HFF-Myc (cell line): ENCODE results near the gene CD44.

Experiments used
- DNase-seq: peaks from one replicate; pipeline ENCODE4 v3.0.0-alpha.2; 2011; ENCODE audit warnings: low read depth; ENCODE audit errors: extremely low read depth
- H3K4me3 ChIP-seq: replicated peaks from 2 replicates; pipeline ENCODE4 v1.5.1; 2011; ENCODE audit warnings: low read depth, mild to moderate bottlenecking, control low read depth, low read length
- CTCF ChIP-seq: IDR thresholded peaks from 2 replicates; pipeline ENCODE4 v1.5.1; 2012; ENCODE audit warnings: mild to moderate bottlenecking, low read depth, low read length, control low read depth; ENCODE audit errors: missing control alignments

The CD44 gene

DNA sequence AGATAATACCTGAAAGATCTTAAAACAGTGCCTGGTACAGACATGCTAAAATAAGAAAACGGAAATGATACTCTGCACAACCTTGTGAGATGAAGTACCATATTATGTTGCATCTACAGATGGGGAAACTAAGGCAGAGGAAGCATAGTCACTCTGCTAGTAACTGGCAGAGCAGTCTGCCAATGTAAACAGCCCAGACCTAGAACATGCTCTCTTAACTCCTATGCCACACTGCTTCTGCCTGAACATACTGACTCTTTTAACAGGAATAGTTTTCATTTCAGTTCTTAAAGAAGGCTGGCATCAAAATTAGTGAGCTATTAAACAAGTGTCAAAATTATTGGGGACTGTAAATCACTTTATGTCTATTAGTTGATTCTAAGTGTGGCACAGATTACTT, 99.9 kb downstream of the CD44 start:
- H3K4me3 ChIP-seq, result no peak overlapping the region
- no peak for TF ChIP-seq CTCF
- no peak for DNase-seq

DNA sequence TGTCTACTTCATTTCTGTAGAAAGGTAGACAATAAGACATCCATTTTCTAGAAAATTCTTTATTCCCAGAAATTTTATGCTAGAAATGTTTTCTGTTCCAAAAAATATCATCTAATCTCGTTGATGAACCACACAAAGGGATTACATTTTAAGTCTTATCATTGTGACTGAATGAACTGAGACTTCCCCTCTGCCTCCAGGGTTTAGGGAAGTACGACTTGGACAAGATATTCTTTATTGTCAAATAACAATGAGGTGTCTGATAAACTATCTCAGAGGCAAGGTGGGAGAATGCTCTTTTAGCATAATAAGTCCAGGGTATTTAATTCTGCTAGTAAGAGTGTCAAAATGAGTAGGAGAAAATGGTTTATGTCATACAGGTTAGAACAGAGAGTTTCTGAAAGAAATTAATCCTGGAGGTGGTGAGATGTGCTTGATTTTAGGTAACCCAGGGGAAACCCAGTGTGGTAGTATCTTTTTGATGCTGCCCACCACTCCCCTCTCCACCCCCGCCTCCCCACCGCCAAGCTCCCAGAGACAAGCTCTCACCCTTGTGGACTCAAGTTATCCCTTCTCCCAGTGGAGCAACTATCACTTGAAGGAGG, 100.6 kb downstream of the CD44 start:
- DNase-seq, result no peak
- H3K4me3 ChIP-seq, result no peak overlapping the region
- TF ChIP-seq CTCF, result no peak

DNA sequence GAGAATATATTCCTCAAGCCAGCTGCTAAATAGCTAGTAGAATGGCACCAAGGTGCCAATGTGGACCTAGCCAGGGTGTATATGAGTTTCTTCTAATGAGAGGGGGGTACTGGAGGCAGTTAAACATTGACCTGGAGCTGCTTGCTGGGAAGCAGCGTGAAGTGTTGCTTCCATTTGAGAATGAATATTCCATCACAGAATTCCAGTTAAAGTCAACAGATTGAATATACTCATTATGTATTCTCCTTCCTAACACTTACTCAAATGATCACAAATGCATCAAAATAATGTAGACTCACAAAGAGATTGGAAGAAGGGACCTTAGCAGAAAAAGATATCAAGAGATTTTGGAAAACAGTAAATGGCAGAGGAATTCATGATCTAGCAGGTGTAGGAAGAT, 102.1 kb downstream of the CD44 start:
- no peak for DNase-seq
- no peak overlapping the region for H3K4me3 ChIP-seq
- TF ChIP-seq CTCF, result no peak

GRCh38 chr11:35241531-35241930, 102.6 kb downstream of the CD44 start:
- no peak for DNase-seq
- no peak overlapping the region for H3K4me3 ChIP-seq
- no peak for TF ChIP-seq CTCF

DNA sequence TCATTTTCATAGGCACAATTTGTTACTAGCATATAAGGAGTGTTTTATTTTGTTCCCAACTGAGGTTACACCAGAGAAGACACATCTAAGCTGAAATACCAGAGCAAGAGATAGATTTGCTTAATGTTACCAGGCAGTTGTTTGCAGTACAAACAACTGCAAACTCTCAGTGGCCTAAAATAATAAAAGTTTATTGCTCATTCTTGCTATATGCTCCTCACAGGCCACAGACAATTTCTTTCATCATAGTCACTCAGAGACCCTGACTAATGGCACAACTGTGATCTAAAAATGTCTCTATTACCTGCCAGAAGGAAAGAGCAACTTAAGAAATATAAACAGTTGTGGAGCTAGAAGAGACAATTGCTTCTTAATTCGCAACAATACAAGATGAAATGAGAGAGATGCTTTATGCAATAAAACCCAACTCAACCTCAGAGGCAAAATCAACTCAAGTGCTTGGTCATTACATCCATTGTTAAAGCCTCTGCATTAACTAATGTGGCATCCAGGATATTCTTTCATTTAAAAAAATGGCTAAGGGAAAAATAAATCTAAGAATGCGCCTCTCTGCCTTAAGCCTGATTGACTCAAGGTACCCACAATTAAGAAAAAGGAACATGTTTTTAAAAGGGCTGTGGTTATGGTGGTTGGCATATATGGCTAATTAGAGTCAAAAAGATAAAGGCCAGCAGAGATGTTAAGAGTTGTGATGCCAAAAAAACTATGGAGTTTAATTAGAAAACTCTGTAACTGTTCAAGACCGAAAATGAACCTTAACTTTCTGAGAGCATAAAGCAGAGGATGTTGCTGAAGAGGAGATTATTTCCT, 103.7 kb downstream of the CD44 start:
- DNase-seq, result no peak
- no peak overlapping the region for H3K4me3 ChIP-seq
- no peak for TF ChIP-seq CTCF

GRCh38 chr11:35243774-35244173, 104.8 kb downstream of the CD44 start:
- no peak overlapping the region for H3K4me3 ChIP-seq
- no peak for DNase-seq
- TF ChIP-seq CTCF, result no peak
